H1 (cell line): ENCODE measurements around the gene CH25H. TPM values are rescaled to one million over a fixed set of nuclear protein-coding genes. Genes with fewer than 3 reads are reported as not detected.

Source experiments
- HDAC2 ChIP-seq, 2 experiments: fragments of 300-600 bp in 1 of 2; sonication (generic) in 1 of 2; IDR thresholded peaks; 2 replicates each; pipeline ENCODE4 v1.6.1; 2011 to 2012; ENCODE audit warnings: low read depth in 2 of 2, low read length in 2 of 2, mild to moderate bottlenecking in 2 of 2, moderate library complexity in 2 of 2, borderline replicate concordance in 1 of 2, inconsistent platforms in 1 of 2
- polyA plus RNA-seq, 7 experiments: library from polyadenylated mRNA; depleted of rRNA in 3 of 7; stranded (reverse) in 5 of 7; unstranded in 2 of 7; fragments of >200 nt in 5 of 7; fragments of 200-250 nt in 2 of 7; gene quantifications; 1 replicate in 5 of 7; 2 replicates in 1 of 7; 4 replicates in 1 of 7; pipeline versions ENCODE4 v1.2.1 to v1.2.3, GENCODE V29; 2011 to 2013; ENCODE audit warnings: missing spikeins in 2 of 7, mixed read lengths in 2 of 7
- total RNA-seq: library from RNA; stranded (reverse); fragmentation: NEBNext Ultra II Directional; extraction: Animal tissue kit (Norgen Biotek cat#: 25700); gene quantifications from 2 replicates; pipeline ENCODE4 v1.2.1, GENCODE V29; 2021

CH25H gene
- total and polyA plus RNA-seq, 2 of the 8 experiments (the other 6 are each of a cell fraction or from before 2014, with no cell fraction given) = 0.56 to 1.3 TPM

DNA sequence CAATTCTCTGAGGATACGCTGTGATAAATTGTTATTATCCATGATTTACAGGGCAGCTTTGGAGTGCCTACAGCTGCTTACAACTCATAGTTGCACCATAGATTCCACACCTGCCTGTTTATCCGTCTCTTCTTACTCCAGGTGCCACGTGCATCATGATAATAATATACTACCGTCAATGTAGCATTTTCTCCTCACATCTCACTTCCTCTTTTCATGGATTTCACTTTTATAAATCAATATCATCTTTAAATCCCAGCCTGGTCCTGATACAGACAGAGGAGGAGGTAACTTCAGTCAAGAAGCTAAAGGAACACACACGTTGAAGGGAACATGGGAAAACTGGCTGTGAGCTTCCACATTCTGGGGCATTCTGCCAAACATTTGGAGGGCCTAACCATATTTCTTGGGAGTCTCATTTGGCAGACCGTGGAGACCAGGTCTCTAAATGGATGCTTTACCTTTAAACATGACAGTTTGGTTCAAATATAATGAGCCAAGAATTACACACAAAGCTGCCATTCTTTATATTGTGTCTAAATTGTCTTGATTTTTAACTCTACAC is 2.4 kb downstream of the CH25H start (continued):
- no peak for TF ChIP-seq HDAC2 (IDR thresholded peaks at IDR 0.05; ENCODE audit: borderline replicate concordance in 1 of 2, low read depth in 2 of 2, low read length in 2 of 2)
